Measurements from ENCODE around the gene PPP2R5C.

- no peak for TF ChIP-seq SP1 (IDR thresholded peaks at IDR 0.05; ENCODE audit: low read depth, low read length)
- TF ChIP-seq EZH2 (IDR thresholded peaks at IDR 0.05; ENCODE audit: low read depth, low read length, severe bottlenecking): no peak
- TF ChIP-seq CTCF (IDR thresholded peaks at IDR 0.05; ENCODE audit: control extremely low read depth in 1 of 3, insufficient read depth in 1 of 3, low read depth in 1 of 3, low read length in 3 of 3): no peak
- TF ChIP-seq TEAD4 (IDR thresholded peaks at IDR 0.05; ENCODE audit: low read depth, low read length): no peak
- TF ChIP-seq CHD1 (IDR thresholded peaks at IDR 0.05; ENCODE audit: low read depth, low read length): no peak
- TF ChIP-seq POLR2A (IDR thresholded peaks at IDR 0.05; ENCODE audit: control extremely low read depth in 1 of 2, low read depth in 2 of 2, low read length in 2 of 2): no peak
- TF ChIP-seq BACH1 (IDR thresholded peaks at IDR 0.05; ENCODE audit: low read length): no peak
These were observed 115.0 kb downstream of the PPP2R5C start for GRCh38 chr14:101876555-101876938.
